AG04449 (cell line): Measurements from ENCODE around the gene GSTM5.
"Not testable (repeated sequence)": the region's sequence is repeated elsewhere in the genome, so short reads cannot be mapped to it uniquely, and the experiment has no call there.

Experiments
- CTCF ChIA-PET: fragments of 350-600 bp; formaldehyde crosslinking; extraction: SDS; loops from one replicate; lab custom pipeline; 2021; ENCODE audit warnings: antibody characterized with exemption; lab: Yijun Ruan, JAX
- POLR2A ChIA-PET: fragments of 400-600, 350-600 bp; formaldehyde crosslinking; extraction: SDS; loops from one replicate; lab custom pipeline; 2020; ENCODE audit warnings: antibody characterized with exemption, inconsistent platforms; lab: Yijun Ruan, JAX
- DNase-seq: peaks from one replicate; pipeline ENCODE4 v3.0.0-alpha.2; 2010; ENCODE audit warnings: low read depth, low spot score
- H3K4me3 ChIP-seq: 2 replicates; pipeline ENCODE4 v1.5.1; 2011; ENCODE audit warnings: low read depth, mild to moderate bottlenecking, control low read depth, low read length
- TF ChIP-seq, protein P1 (sequence below): IDR thresholded peaks from one replicate; pipeline ENCODE4 v1.5.1; 2011; ENCODE audit warnings: mild to moderate bottlenecking, moderate library complexity, low read length, control low read depth, inconsistent platforms; ENCODE audit not compliant: insufficient read depth; ENCODE audit errors: missing control alignments

The GSTM5 gene

DNA sequence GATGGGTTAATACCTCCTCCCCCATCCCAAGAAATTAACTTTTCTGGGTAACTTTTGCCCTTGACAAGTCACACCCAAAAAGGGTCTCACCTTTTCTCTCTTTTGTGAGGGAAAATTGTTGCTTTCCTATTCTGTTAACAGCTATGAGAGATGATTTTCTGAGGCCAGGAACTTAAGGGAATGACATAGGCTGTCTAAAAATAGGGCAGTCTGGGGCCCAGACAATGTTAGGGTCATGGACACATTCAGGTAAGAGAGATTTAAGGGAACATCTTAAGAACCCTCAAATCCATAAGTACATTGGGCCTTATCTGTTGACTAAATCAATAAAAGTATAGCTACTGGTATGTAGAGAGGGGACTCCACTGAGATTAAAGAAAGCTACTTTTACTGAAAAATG is 37.2 kb downstream of the GSTM5 start:
- TF ChIP-seq, protein P1, sequence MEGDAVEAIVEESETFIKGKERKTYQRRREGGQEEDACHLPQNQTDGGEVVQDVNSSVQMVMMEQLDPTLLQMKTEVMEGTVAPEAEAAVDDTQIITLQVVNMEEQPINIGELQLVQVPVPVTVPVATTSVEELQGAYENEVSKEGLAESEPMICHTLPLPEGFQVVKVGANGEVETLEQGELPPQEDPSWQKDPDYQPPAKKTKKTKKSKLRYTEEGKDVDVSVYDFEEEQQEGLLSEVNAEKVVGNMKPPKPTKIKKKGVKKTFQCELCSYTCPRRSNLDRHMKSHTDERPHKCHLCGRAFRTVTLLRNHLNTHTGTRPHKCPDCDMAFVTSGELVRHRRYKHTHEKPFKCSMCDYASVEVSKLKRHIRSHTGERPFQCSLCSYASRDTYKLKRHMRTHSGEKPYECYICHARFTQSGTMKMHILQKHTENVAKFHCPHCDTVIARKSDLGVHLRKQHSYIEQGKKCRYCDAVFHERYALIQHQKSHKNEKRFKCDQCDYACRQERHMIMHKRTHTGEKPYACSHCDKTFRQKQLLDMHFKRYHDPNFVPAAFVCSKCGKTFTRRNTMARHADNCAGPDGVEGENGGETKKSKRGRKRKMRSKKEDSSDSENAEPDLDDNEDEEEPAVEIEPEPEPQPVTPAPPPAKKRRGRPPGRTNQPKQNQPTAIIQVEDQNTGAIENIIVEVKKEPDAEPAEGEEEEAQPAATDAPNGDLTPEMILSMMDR = no peak
- no peak for DNase-seq
- H3K4me3 ChIP-seq = no peak overlapping the region
- POLR2A ChIA-PET = interaction anchor here (0.8 to 1.6 kb wide), 2 partner anchors 9 to 113 kb away, joined by 3 to 5 read pairs; no protein-coding TSS in a partner anchor
- CTCF ChIA-PET = interaction anchor here (1.0 to 3.3 kb wide), 6 partner anchors 10 to 108 kb away, joined by 3 to 9 read pairs (median 6); no protein-coding TSS in a partner anchor

DNA sequence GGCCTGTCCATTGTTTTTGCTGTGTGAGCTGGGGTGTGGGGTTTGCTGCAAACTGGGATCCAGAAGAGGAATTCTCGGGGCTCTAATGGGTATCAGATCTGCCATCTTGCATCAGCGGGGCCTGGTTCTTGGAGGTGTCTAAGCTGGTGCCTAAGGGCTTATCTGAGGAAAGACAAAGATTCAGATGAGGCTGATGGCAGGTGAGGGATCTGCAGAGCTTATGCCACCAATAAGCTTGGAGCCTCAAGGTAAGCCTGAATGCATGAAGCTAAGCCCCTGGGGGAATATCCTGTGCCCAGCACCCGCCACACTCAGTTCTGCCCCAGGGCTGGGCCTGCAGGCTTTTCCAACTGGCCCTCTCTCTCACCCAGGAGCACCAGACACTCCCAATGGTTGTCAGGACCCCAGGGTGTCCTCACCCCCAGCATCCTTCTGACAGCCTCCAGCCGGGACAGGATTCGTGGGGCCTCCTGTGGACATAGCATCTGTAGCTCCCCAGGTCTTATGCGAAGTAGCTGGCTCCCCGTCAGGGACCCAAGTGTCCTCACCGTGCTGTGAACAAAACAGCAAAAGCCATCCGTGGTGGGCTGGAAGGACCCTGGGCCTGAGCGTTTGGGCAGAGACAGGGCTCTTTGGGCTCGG is 38.3 kb downstream of the GSTM5 start:
- no peak for DNase-seq
- ChIA-PET CTCF (interaction anchor here (1.0 to 7.5 kb wide), 9 partner anchors 9 to 110 kb away, joined by 3 to 37 read pairs (median 5); no protein-coding TSS in a partner anchor), POLR2A (interaction anchor here (0.8 to 1.6 kb wide), 2 partner anchors 11 to 114 kb away, joined by 3 to 5 read pairs; no protein-coding TSS in a partner anchor)
- TF ChIP-seq, protein P1 = no peak
- H3K4me3 ChIP-seq = no peak overlapping the region

DNA sequence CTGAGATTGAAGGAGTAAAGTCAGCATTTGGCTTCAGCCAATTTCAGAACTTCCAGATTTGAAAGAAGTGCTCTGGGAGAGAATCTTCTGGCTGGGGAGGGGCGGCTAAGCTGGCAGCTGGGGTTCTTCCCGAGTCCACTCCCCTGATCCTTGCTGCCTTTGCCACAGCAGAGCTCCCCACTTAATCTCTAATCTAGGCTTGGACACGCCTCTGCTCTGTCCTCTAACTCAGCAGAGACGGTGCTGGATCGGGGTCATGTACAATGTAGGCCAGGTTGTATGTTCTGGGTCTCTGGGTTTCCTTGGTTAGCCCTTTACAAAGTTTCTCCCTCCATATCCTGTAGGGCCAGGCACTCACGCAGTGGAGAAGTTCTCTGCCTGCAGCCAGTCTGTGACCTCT is 38.9 kb downstream of the GSTM5 start:
- TF ChIP-seq, protein P1 = no peak
- DNase-seq = no peak
- CTCF ChIA-PET = interaction anchor here (1.4 to 7.5 kb wide), 5 partner anchors 11 to 111 kb away, joined by 3 to 37 read pairs (median 8); no protein-coding TSS in a partner anchor
- H3K4me3 ChIP-seq = no peak overlapping the region
- POLR2A ChIA-PET = no interaction called here

DNA sequence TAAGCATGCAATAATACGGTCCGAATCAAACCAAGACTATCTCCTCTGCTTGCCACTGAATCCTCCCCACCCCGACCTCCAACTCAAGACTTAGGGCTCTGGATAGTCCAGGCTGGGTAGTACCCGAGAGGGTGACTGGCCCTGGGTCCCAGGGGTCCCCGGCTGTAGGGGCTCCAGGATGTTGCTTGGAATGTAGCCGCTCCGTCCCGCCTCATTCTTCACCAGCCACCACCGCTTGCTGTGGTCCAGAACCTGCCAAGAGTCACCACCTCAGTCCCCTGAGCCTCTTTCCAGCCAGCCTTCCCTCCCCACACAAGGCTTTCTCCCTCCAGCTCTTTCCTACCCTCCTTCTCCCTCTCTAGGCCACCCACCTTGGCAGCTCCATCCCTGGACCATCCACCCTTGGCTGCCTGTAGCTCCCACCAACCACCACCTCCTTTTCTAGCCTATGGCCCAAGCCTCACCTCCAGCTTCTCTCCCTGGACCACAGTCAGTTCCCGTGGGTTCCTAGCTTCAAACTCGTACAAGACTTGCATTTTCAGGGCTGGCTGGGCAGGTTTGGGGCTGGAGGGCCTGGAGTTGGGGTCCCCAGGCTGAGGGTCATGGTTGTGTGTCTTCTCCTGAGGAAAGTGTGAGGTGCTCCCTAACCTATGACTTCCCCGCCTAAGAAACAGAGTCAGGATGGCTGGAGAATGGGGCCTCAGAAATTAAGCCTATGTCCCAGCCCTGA is 39.6 kb downstream of the GSTM5 start:
- TF ChIP-seq, protein P1 = no peak
- H3K4me3 ChIP-seq = no peak overlapping the region
- no peak for DNase-seq
- ChIA-PET POLR2A (no interaction called here), CTCF (interaction anchor here (1.4 to 7.5 kb wide), 6 partner anchors 12 to 206 kb away, joined by 3 to 37 read pairs (median 8); no protein-coding TSS in a partner anchor)

DNA sequence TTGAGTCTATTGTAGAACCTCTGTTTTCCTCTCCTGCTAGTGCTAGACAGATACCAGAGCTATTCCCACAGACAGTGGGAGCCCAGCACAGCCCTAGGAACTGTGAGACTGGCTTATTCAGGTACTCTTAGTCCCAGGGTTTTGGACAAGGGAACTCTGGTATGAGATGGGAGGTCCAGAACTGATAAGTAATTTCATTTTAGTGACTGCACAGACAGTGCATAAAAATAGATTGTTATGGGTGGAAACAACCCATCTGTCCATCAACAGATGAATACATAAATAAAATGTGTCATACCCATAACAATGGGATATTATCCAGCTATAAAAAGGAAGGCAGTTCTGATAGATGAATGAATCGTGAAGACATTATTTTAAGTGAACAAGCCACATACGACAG is 42.7 kb downstream of the GSTM5 start:
- TF ChIP-seq, protein P1 = no peak
- CTCF ChIA-PET = interaction anchor here (1.1 to 7.5 kb wide), 7 partner anchors 13 to 230 kb away, joined by 3 to 37 read pairs (median 4); partner anchors contain the start of gene AHCYL1
- DNase-seq = no peak
- POLR2A ChIA-PET = no interaction called here
- no peak overlapping the region for H3K4me3 ChIP-seq

DNA sequence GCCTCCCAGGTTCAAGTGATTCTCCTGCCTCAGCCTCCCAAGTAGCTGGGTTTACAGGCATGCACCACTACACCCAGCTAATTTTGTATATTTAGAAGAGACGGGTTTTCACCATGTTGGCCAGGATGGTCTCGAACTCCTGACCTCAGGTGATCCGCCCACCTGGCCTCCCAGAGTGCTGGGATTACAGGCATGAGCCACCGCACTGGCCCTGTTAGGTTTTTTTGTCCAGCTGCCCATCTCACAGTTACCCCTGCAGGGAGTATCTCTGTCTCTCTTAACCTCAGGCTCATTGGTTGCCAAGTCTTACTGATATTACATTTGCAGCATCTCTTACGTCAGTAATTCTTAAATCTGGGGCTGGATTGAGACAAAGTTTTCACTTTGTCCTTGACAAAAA is 44.3 kb downstream of the GSTM5 start:
- DNase-seq, POLR2A ChIA-PET, H3K4me3 ChIP-seq: not testable (repeated sequence)
- CTCF ChIA-PET = interaction anchor here (0.7 to 7.5 kb wide), 4 partner anchors 9 to 255 kb away, joined by 3 to 37 read pairs (median 5); no protein-coding TSS in a partner anchor
